Aorta (tissue), 5 donors: ENCODE measurements around the gene TEX2. TPM values are rescaled to one million over a fixed set of nuclear protein-coding genes. Genes with fewer than 3 reads are reported as not detected.

Experiments
- ATAC-seq: fragments of 200-7000 bp; cut with Tn5 transposase; one replicate; pipeline ENCODE4 v1.9.1; 2022; ENCODE audit warnings: moderate library complexity; ENCODE audit not compliant: low FRiP score
- DNase-seq, 2 donors: peaks; one replicate each; pipeline ENCODE4 v3.0.0-alpha.2; 2020
- H3K27ac ChIP-seq, 2 donors: one replicate each; pipeline ENCODE4 v1.5.1; 2013; ENCODE audit warnings: low read length in 2 of 2, mild to moderate bottlenecking in 2 of 2, moderate library complexity in 2 of 2, control low read depth in 1 of 2, inconsistent platforms in 1 of 2, low read depth in 1 of 2
- H3K27me3 ChIP-seq, 2 donors: one replicate each; pipeline ENCODE4 v1.6.1; 2013; ENCODE audit warnings: control low read depth in 1 of 2, low read length in 1 of 2, mild to moderate bottlenecking in 1 of 2, moderate library complexity in 1 of 2; ENCODE audit not compliant: insufficient read depth in 2 of 2, control insufficient read depth in 1 of 2
- H3K36me3 ChIP-seq, 2 donors: one replicate each; pipeline ENCODE4 v1.6.1; 2013; ENCODE audit warnings: control low read depth in 1 of 2, low read length in 1 of 2, mild to moderate bottlenecking in 1 of 2; ENCODE audit not compliant: insufficient read depth in 2 of 2, control insufficient read depth in 1 of 2
- H3K4me1 ChIP-seq, 2 donors: one replicate each; pipeline ENCODE4 v1.6.1; 2013; ENCODE audit warnings: low read length in 2 of 2, control low read depth in 1 of 2, mild to moderate bottlenecking in 1 of 2, moderate library complexity in 1 of 2; ENCODE audit not compliant: insufficient read depth in 2 of 2, control insufficient read depth in 1 of 2
- H3K4me3 ChIP-seq, 2 donors: one replicate each; pipeline ENCODE4 v1.5.1; 2013; ENCODE audit warnings: low read length in 2 of 2, control low read depth in 1 of 2, mild to moderate bottlenecking in 1 of 2
- H3K9me3 ChIP-seq: one replicate; pipeline ENCODE4 v1.6.1; 2013; ENCODE audit warnings: mild to moderate bottlenecking, low read length; ENCODE audit not compliant: control insufficient read depth
- WGBS, 2 donors: extraction: QIAGEN DNeasy Blood & Tissue Kit; methylation state at CpG; one replicate each; pipeline ENCODE4 v1.1.7; 2013; 5-methylcytosine and 5-hydroxymethylcytosine counted together
- intact Hi-C, 2 donors: fragments of 100-400 bp; cut with DNase I; formaldehyde crosslinking; loops; one replicate each; pipeline versions ENCODE4 v1.14.2 to v1.15.0; 2022
- polyA plus RNA-seq, 2 donors: library from polyadenylated mRNA; stranded (reverse); fragments of 200-250 nt; gene quantifications; one replicate each; pipeline ENCODE4 v1.2.3, GENCODE V29; 2013
- total RNA-seq, 2 donors: library from RNA; stranded (reverse); fragmentation: NEBNext Ultra II Directional; extraction: Animal tissue kit (Norgen Biotek cat#: 25700); gene quantifications; one replicate each; pipeline ENCODE4 v1.2.1, GENCODE V29; 2021
- donor health status: healthy with polysubstance abuse.
- donor health status: Bipolar disorder and iron deficiency.
- donor health status: DM: no; HTN: no; CAD: no.
- donor health status: DM: no; HTN: no; CAD: no.
- donor health status: DM: yes; HTN: yes; CAD: no.

TEX2 gene
- total and polyA plus RNA-seq, 4 donors: 10.9 to 29.4 (median 24.2) TPM

DNA sequence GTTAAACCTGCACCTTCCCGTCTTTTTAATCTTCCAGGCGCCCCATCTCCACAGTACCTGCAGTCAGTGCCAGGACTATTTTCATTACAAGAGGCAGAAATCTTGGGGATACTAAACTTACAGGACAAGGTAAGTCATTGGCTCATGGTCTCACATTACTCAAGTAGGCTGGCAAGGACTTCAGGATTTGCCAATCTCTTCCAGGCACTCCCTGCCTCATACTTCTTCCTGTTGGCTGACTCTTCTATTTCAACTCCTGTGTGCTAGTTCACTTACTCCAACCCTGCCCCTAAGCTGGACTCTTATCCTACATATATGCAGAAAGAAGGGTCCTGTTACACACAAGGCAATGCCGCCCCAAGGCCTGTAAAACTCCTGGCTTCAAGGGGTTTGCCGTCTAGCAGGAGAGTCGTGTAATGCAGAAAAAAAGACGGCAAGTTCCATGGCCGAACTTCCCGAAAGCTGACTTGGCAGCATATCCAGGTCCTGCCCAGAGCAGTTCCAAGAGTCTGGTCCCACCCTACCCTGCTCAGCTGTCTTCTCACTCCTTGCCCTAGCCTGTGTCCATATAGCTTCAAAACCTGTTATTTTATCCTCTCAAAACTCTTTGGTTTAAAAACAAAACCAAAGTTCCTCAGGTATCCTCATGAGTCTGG is 147.9 kb downstream of the TEX2 start:
- H3K27ac ChIP-seq: no peak overlapping the region
- H3K27me3 ChIP-seq: no peaks in the 10 kb centered on the region
- H3K4me1 ChIP-seq: peaks cover 6 to 9% of the 10 kb centered on the region in 2 donors
- DNase-seq (peak in 1 of 2 donors; percentile 58), ATAC-seq (no peak)
- H3K36me3 ChIP-seq: no peaks in the 10 kb centered on the region
- intact Hi-C loops: no loop called here
- 50 to 64% methylated on average over 8 of the region's 8 CpGs for WGBS, 2 donors
- no peaks in the 10 kb centered on the region for H3K9me3 ChIP-seq
- H3K4me3 ChIP-seq: no peak overlapping the region

DNA sequence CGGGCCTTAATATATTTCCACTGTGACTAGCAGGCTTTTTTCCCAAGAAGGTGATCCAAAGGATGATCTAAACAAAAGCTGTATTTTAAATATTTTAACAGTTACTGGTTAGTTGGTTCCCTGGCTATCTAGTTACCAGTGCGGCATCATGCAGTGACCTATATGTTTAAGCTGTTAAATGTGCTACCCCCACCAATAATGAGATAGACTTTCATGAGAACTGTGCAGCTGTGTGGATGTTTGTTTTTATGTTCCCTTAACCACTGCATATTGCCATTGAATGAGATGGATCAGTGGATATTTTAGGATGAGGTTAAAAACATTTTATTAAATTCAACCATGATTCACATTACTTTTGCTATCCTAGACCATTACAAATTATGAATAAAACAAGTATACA is 150.1 kb downstream of the TEX2 start:
- ATAC-seq: no peak

DNA sequence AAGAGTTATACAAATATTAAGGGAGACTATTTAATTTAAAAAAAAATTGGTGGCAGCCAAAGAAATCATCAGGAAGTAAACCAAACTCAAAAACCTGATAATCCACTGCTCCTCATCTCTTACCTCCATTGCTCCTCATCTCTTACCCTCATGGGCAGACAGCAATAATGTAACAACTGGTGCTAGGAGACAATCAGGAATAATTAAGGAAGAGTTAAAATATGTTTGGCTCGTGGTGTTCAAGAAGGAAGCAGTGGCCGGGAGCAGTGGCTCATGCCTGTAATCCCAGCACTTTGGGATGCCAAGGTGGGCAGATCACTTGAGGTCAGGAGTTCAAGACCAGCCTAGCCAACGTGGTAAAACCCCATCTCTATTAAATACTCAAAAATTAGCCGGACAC is 151.2 kb downstream of the TEX2 start:
- Histone ChIP-seq H3K36me3 (no peaks in the 10 kb centered on the region), H3K4me1 (peaks cover 2 to 9% of the 10 kb centered on the region in 2 donors), H3K4me3 (no peak overlapping the region), H3K27me3 (no peaks in the 10 kb centered on the region), H3K9me3 (no peaks in the 10 kb centered on the region), H3K27ac (no peak overlapping the region)
- intact Hi-C loops: no loop called here
- DNase-seq (no peak), ATAC-seq (no peak)
- 85 to 86% methylated on average over 4 of the region's 4 CpGs for WGBS, 2 donors

More for the DNA sequence above, 150.1 kb downstream of the TEX2 start:
- 94 to 96% methylated on average over 2 of the region's 2 CpGs for WGBS, 2 donors
- H3K9me3 ChIP-seq: no peaks in the 10 kb centered on the region
- no peaks in the 10 kb centered on the region for H3K27me3 ChIP-seq
- no peak for DNase-seq
- no peak overlapping the region for H3K4me3 ChIP-seq
- no peak overlapping the region for H3K27ac ChIP-seq
- intact Hi-C loops: no loop called here
- H3K36me3 ChIP-seq: no peaks in the 10 kb centered on the region
- peaks cover 4 to 9% of the 10 kb centered on the region in 2 donors for H3K4me1 ChIP-seq

DNA sequence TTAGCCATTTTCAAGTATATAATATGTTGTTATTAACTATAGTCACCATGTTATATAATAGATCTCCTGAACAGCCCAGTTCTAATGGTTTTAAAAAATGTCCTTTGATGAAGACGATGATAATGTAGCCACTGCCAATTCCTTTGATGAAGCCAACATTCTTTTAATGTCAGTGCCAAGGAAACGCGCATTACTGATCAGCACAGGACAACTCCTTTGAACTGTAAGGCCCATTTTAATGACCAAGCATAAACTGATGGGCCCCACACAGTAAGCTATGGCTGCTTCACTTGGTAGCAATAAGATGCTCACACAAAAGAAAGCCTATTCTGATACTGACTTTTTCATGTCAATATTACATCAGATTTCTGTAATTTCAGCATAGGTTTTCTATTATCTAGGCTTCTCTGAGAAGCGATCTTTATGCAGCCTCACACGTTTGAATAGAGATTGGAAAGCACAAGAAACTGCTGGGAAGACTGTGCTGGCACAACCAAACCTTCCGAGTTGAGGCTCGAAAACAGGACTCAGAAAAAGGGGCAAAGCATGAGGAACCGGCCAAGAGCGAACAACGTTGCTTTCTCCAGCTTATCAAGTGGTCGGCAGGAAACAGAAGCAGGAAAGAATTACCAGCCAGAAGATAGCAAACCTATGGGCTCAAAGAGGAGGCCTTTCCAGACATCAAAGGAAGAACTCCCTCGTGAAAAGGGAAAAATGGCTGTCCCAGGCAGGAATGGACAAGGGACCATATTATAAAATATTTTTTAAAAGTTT is 152.5 kb downstream of the TEX2 start:
- ATAC-seq (no peak), DNase-seq (no peak)
- H3K4me3 ChIP-seq: no peak overlapping the region
- no peaks in the 10 kb centered on the region for H3K9me3 ChIP-seq
- no peak overlapping the region for H3K27ac ChIP-seq
- WGBS, 2 donors: 89 to 91% methylated on average over 12 of the region's 12 CpGs
- intact Hi-C loops: no loop called here
- peaks cover 2 to 12% of the 10 kb centered on the region in 2 donors for H3K4me1 ChIP-seq
- no peaks in the 10 kb centered on the region for H3K27me3 ChIP-seq
- H3K36me3 ChIP-seq: no peaks in the 10 kb centered on the region

GRCh38 chr17:64109400-64109799 is 153.7 kb downstream of the TEX2 start:
- H3K4me1 ChIP-seq: peaks cover 2 to 6% of the 10 kb centered on the region in 2 donors
- no peaks in the 10 kb centered on the region for H3K9me3 ChIP-seq
- no peak for ATAC-seq
- no peaks in the 10 kb centered on the region for H3K36me3 ChIP-seq
- no peak overlapping the region for H3K4me3 ChIP-seq
- no peaks in the 10 kb centered on the region for H3K27me3 ChIP-seq
- intact Hi-C loops: no loop called here
- WGBS, 2 donors: 97% methylated on average over 5 of the region's 5 CpGs
- no peak overlapping the region for H3K27ac ChIP-seq
- DNase-seq: no peak

DNA sequence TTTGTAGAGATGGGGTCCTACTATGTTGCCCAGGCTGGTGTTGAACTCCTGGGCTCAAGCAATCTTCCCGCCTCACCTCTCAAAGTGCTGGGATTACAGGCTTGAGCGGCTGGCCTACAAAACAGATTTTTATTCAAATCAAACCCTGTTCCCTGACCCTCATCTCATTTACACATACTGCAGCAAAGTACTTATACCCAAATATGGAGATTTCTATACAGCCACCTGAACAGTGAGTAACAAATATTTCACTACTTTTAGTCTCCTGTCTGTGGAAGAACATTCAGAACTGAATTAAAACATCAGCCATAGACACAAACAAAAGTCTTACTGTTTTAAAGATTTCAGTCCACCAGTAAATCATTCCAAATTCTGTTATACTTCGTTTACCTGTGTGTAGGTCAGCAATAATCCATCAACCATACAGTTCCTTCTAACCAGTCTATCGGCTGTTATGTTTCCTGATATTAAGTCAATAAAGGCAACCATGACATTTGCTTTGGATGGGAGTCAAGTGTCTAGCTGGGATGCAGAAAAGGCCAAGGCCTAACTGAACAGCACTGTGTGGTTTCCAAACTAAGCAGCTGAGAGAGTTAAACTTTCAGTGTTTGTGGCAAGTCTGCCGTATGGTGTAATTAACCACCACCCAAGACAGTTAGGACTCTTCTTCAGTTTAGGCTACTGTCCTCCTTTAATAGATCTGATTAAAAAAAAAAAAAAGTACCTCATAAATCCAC is 155.4 kb downstream of the TEX2 start:
- ATAC-seq (no peak), DNase-seq (no peak)
- peaks cover 2 to 6% of the 10 kb centered on the region in 2 donors for H3K4me1 ChIP-seq
- no peak overlapping the region for H3K27ac ChIP-seq
- no peaks in the 10 kb centered on the region for H3K36me3 ChIP-seq
- H3K9me3 ChIP-seq: no peaks in the 10 kb centered on the region
- 45 to 47% methylated on average over 5 of the region's 5 CpGs for WGBS, 2 donors
- no peaks in the 10 kb centered on the region for H3K27me3 ChIP-seq
- H3K4me3 ChIP-seq: no peak overlapping the region
- intact Hi-C loops: no loop called here

GRCh38 chr17:64106918-64107317 is 156.1 kb downstream of the TEX2 start:
- Histone ChIP-seq H3K27ac (no peak overlapping the region), H3K27me3 (no peaks in the 10 kb centered on the region), H3K36me3 (no peaks in the 10 kb centered on the region), H3K4me3 (no peak overlapping the region), H3K4me1 (peaks cover 2 to 6% of the 10 kb centered on the region in 2 donors), H3K9me3 (no peaks in the 10 kb centered on the region)
- WGBS, 2 donors: 92% methylated on average over 3 of the region's 3 CpGs
- intact Hi-C loops: no loop called here
- ATAC-seq (no peak), DNase-seq (no peak)

- 96% methylated on average over 5 of the region's 5 CpGs for WGBS, 2 donors
- DNase-seq (no peak), ATAC-seq (no peak)
- Histone ChIP-seq H3K27me3 (no peaks in the 10 kb centered on the region), H3K9me3 (no peaks in the 10 kb centered on the region), H3K36me3 (no peaks in the 10 kb centered on the region), H3K27ac (no peak overlapping the region), H3K4me1 (peaks cover 2 to 6% of the 10 kb centered on the region in 2 donors), H3K4me3 (no peak overlapping the region)
- intact Hi-C loops: no loop called here
Measured at GRCh38 chr17:64103391-64104364, 159.4 kb downstream of the TEX2 start.
